ENCODE results near the gene PHACTR1. TPM values are rescaled to one million over a fixed set of nuclear protein-coding genes. Genes with fewer than 3 reads are reported as not detected.

PHACTR1 gene
- total RNA-seq, 1 experiment from 2014 or later = not detected

DNA sequence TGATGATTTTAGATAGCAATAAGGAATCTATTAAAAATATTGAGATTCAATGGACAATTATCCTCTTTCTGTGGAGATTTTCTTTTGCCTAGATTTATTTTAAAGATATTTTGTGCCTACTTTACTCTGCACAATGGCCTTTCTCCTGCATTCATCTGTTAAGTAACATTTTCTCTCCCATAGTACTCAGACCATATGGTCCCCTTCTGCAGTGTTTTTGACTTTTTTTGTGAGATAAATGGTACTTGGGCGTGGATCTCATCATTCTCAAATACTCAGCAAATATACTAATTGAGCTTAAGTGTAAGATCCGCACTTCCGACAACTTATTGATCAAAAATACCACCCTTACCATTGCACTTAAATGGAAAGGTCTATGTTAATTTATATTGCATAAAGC lies 55.8 kb downstream of the PHACTR1 start:
- TF ChIP-seq, protein P1, sequence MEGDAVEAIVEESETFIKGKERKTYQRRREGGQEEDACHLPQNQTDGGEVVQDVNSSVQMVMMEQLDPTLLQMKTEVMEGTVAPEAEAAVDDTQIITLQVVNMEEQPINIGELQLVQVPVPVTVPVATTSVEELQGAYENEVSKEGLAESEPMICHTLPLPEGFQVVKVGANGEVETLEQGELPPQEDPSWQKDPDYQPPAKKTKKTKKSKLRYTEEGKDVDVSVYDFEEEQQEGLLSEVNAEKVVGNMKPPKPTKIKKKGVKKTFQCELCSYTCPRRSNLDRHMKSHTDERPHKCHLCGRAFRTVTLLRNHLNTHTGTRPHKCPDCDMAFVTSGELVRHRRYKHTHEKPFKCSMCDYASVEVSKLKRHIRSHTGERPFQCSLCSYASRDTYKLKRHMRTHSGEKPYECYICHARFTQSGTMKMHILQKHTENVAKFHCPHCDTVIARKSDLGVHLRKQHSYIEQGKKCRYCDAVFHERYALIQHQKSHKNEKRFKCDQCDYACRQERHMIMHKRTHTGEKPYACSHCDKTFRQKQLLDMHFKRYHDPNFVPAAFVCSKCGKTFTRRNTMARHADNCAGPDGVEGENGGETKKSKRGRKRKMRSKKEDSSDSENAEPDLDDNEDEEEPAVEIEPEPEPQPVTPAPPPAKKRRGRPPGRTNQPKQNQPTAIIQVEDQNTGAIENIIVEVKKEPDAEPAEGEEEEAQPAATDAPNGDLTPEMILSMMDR (conservative IDR thresholded peaks at IDR 0.05; ENCODE audit: low read depth, low read length) = no peak
- no peak for TF ChIP-seq EZH2phosphoT487 (IDR thresholded peaks at IDR 0.05; ENCODE audit: borderline replicate concordance, low read length)
- no peak for TF ChIP-seq EZH2 (IDR thresholded peaks at IDR 0.05; ENCODE audit: low read length, unreplicated experiment)
- no peaks in the 10 kb centered on the region for H3K9me3 ChIP-seq (ENCODE audit: low read length)
- intact Hi-C loops (cut with micrococcal nuclease) = no loop called here
- no peaks in the 10 kb centered on the region for H3K9me2 ChIP-seq (replicated peaks; ENCODE audit: low read length)
- H3F3A ChIP-seq (ENCODE audit: low read length, unreplicated experiment) = no peaks in the 10 kb centered on the region
- no peaks in the 10 kb centered on the region for H3K79me2 ChIP-seq (ENCODE audit: low read length)
- H2AFZ ChIP-seq (ENCODE audit: low read length) = no peak overlapping the region
- no TSS peak for BruUV-seq (replicated peaks)
- H3K4me3 ChIP-seq (ENCODE audit: low read length) = no peak overlapping the region
- peaks cover 67% of the 10 kb centered on the region for H3K27me3 ChIP-seq (ENCODE audit: low read length)
- no peak overlapping the region for H3K4me2 ChIP-seq (ENCODE audit: low read length)
- ATAC-seq (no peak), DNase-seq (no peak)
- no peaks in the 10 kb centered on the region for H3K36me3 ChIP-seq (ENCODE audit: low read depth, low read length)
- ChIA-PET CTCF (no interaction called here), POLR2A (ENCODE audit: unreplicated experiment) (no interaction called here)
- H3K27ac ChIP-seq (ENCODE audit: low read length) = no peak overlapping the region
- no peak overlapping the region for H3K9ac ChIP-seq (ENCODE audit: low read length)
- 0 out of 2 replicates have a peak, but pooled peaks cover under 1% of the 10 kb centered on the region for H4K20me1 ChIP-seq (ENCODE audit: low read length)
- no peaks in the 10 kb centered on the region for H3K4me1 ChIP-seq (ENCODE audit: insufficient read depth, low read length)

GRCh38 chr6:12776291-12776690 lies 59.7 kb downstream of the PHACTR1 start:
- H3K4me3 ChIP-seq (ENCODE audit: low read length) = no peak overlapping the region
- H3K36me3 ChIP-seq (ENCODE audit: low read depth, low read length) = no peaks in the 10 kb centered on the region
- DNase-seq (no peak), ATAC-seq (no peak)
- POLR2A ChIA-PET (ENCODE audit: unreplicated experiment) = no interaction called here
- no peak for TF ChIP-seq EZH2 (IDR thresholded peaks at IDR 0.05; ENCODE audit: low read length, unreplicated experiment)
- TF ChIP-seq EZH2phosphoT487 (IDR thresholded peaks at IDR 0.05; ENCODE audit: borderline replicate concordance, low read length) = no peak
- TF ChIP-seq, protein P1 (conservative IDR thresholded peaks at IDR 0.05; ENCODE audit: low read depth, low read length) = no peak
- no peaks in the 10 kb centered on the region for H3K4me1 ChIP-seq (ENCODE audit: insufficient read depth, low read length)
- H3K27me3 ChIP-seq (ENCODE audit: low read length) = peaks cover 62% of the 10 kb centered on the region
- H2AFZ ChIP-seq (ENCODE audit: low read length) = no peak overlapping the region
- no peaks in the 10 kb centered on the region for H3F3A ChIP-seq (ENCODE audit: low read length, unreplicated experiment)
- no peaks in the 10 kb centered on the region for H3K9me3 ChIP-seq (ENCODE audit: low read length)
- H4K20me1 ChIP-seq (ENCODE audit: low read length) = no peaks in the 10 kb centered on the region
- H3K9ac ChIP-seq (ENCODE audit: low read length) = no peak overlapping the region
- intact Hi-C loops (cut with micrococcal nuclease) = no loop called here
- no peak overlapping the region for H3K27ac ChIP-seq (ENCODE audit: low read length)
- no peak overlapping the region for H3K4me2 ChIP-seq (ENCODE audit: low read length)
- no peaks in the 10 kb centered on the region for H3K9me2 ChIP-seq (replicated peaks; ENCODE audit: low read length)
- CTCF ChIA-PET = no interaction called here
- no TSS peak for BruUV-seq (replicated peaks)
- H3K79me2 ChIP-seq (ENCODE audit: low read length) = no peaks in the 10 kb centered on the region

GRCh38 chr6:12779772-12780171 lies 63.2 kb downstream of the PHACTR1 start:
- intact Hi-C loops (cut with micrococcal nuclease) = no loop called here
- H3K4me2 ChIP-seq (ENCODE audit: low read length) = no peak overlapping the region
- no peaks in the 10 kb centered on the region for H3K4me1 ChIP-seq (ENCODE audit: insufficient read depth, low read length)
- H3K79me2 ChIP-seq (ENCODE audit: low read length) = no peaks in the 10 kb centered on the region
- no peak overlapping the region for H3K4me3 ChIP-seq (ENCODE audit: low read length)
- no peak overlapping the region for H3K27ac ChIP-seq (ENCODE audit: low read length)
- no peaks in the 10 kb centered on the region for H3K36me3 ChIP-seq (ENCODE audit: low read depth, low read length)
- ChIA-PET CTCF (no interaction called here), POLR2A (ENCODE audit: unreplicated experiment) (no interaction called here)
- no TSS peak for BruUV-seq (replicated peaks)
- H3K27me3 ChIP-seq (ENCODE audit: low read length) = peaks cover 48% of the 10 kb centered on the region
- no peak overlapping the region for H3K9ac ChIP-seq (ENCODE audit: low read length)
- no peaks in the 10 kb centered on the region for H4K20me1 ChIP-seq (ENCODE audit: low read length)
- no peak for ATAC-seq
- no peaks in the 10 kb centered on the region for H3K9me3 ChIP-seq (ENCODE audit: low read length)
- no peaks in the 10 kb centered on the region for H3F3A ChIP-seq (ENCODE audit: low read length, unreplicated experiment)
- H3K9me2 ChIP-seq (replicated peaks; ENCODE audit: low read length) = no peaks in the 10 kb centered on the region
- DNase-seq = no peak
- H2AFZ ChIP-seq (ENCODE audit: low read length) = no peak overlapping the region
- TF ChIP-seq, protein P1 (conservative IDR thresholded peaks at IDR 0.05; ENCODE audit: low read depth, low read length) = no peak
- no peak for TF ChIP-seq EZH2 (IDR thresholded peaks at IDR 0.05; ENCODE audit: low read length, unreplicated experiment)

All from PC-3 (cell line).